HG03108 (cell line): ENCODE measurements around the gene OR4D9.

Experiments used
- ATAC-seq: cut with Tn5 transposase; IDR thresholded peaks from one replicate; pipeline ENCODE4 v1.9.1; 2021; ENCODE audit warnings: moderate library complexity; ENCODE audit not compliant: unreplicated experiment

OR4D9 gene

GRCh38 chr11:59550368-59550841, 39.1 kb downstream of the OR4D9 start:
- peak; percentile 84 for ATAC-seq

GRCh38 chr11:59550842-59551658, 39.7 kb downstream of the OR4D9 start:
- peak; percentile 30 for ATAC-seq

DNA sequence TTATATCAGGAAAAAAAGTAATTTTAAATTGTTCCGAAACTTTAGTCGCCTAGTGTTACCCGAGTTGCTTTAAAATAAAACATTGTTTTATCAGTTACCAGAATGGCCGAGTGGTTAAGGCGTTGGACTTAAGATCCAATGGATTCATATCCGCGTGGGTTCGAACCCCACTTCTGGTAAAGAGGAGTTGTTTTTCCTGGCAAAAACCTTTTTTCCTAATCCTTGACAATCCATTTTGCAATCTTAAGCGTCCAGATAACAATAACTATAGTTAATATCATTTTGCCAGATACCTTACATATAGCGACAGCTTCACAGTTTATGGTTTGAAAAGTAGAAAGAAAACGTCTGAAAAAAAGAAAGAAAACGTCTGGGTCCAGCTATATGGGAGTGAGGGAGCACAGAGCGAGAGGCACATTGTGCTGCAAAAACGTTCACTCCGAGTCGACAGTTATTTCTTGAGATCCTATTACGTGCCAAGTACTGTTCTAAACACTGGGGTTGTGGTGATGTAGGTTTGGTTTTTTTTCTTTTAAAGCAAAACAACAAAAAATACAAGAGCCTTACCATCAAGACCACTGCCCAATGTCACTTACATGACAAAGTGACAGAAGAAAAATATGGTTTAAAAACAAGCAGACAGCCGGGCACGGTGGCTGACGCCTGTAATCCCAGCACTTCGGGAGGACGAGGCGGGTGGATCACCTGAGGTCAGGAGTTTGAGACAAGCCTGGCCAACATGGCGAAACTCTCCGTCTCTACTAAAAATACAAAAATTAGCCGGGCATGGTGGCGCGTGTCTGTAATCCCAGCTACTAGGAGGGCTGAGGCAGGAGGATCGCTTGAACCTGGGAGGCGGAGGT, 40.6 kb downstream of the OR4D9 start:
- ATAC-seq = no peak

GRCh38 chr11:59552844-59553243, 41.5 kb downstream of the OR4D9 start:
- no peak for ATAC-seq

- no peak for ATAC-seq
Measured at GRCh38 chr11:59553323-59553722, 42.0 kb downstream of the OR4D9 start.

DNA sequence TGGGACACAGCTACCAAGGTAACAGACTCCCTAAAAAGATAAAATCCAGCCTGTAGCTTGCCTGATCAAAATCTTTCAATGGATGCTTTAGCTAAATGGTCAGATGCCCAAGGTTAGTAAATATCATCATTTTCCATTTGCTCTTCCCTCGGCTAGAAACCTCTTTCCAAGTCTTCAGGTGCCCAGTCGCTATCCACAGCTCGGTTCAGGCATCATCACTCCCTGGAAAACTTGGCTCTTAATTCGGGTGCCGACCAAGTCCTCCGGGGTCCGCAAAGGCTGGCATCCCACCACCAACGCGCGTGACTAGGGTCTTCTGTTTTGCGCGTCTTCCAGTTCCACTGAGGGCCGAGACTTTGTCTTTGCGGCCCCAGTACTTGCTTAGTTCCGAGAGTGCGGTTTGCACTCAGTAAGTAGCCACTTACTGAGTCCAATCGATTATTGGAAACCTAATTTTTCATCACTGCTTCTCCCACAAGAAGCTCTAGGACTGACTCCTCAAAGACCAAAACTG, 44.3 kb downstream of the OR4D9 start:
- ATAC-seq = no peak

- no peak for ATAC-seq
Measured at GRCh38 chr11:59556115-59556916, 45.0 kb downstream of the OR4D9 start.

DNA sequence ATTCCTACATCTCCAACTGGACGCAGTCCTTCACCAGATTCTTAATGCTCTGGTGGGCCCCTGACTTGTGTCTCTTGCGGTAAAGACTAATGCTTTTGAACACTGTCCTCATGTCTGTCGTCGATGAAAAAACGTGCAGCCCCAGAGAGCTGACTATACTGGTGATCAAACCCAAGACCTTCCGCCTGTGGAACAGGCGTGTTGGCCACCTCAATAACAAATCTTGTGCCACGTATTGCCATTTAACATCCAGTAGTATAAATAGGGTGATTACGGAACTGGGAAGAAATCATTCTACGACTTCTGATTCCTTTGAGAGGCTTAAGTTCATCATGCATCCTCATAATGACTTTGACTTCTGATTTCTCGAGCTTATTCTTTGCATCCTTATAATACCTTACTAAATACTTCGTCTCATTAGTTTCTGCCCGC, 45.6 kb downstream of the OR4D9 start:
- no peak for ATAC-seq

- ATAC-seq = no peak
Measured at GRCh38 chr11:59558270-59558643, 46.9 kb downstream of the OR4D9 start.

DNA sequence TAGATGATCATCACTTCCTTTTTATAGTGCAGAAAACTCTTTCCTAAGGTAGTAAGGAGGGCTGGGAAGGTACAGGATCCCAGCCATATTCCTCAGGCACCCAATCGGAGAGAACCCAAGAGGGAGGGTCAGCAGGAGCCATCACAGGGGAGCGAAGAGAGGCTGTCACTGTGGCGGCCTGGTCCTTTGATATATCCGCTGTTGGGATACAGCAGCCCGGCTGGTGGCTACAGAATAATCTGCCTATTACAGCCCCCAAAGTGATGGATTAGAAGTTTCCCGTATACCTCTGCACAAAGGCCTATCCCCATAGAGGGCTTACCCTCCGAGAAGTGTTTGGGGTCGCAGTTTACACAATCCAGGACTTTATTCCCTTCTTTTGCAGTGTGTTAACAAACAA, 48.5 kb downstream of the OR4D9 start:
- no peak for ATAC-seq

DNA sequence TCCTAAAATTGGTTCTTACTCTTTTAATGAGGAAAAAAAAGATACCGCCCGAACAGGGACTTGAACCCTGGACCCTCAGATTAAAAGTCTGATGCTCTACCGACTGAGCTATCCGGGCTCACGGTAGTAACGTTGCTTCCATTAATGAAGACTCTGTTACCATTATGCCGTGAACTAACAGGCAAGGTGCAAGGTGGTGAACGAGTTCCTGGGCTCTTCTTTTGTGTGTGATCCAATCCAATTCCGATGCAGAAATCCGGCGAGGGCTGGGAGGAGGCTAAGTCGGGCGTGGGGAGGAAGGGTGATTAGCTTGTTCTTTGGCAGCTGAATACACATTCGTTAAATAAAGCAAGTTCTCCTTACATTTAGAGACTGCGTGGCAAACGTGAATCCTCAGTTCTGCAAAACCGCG, 49.0 kb downstream of the OR4D9 start:
- ATAC-seq = no peak

DNA sequence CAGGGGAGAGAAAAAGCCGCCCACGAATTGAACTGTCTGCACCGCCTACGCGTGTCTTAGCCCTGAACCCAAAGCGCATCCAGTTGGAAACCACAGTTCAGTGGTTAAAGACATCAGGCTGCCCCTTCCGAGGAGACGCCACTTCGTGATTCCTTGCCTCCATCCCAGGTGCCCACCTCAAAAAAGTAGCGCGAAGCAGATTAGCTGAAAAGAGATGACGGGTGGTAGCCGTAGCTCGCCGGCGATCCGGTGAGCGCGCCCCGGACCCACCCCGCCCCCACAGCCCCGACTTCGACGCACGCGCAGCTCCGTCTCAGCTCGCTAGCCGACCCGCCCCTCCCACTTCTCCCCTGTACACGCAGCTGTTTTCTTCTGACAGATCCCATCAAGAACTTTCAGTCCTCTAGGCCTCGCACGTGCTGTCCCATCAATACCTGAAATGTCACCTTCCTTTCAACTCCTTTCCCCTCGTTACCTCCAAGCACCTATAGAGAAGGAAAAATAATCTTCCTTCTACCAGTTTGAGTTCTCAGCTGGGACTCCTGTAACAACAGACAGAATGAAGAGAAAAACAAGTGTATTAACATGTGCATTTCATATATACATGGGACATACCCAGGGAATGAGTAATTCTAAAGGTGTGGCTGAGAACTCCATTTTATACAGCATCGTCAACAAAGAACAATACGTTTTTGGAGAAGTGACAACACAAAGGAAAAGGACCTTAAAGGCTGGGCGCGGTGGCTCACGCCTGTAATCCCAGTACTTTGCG, 49.5 kb downstream of the OR4D9 start:
- no peak for ATAC-seq

GRCh38 chr11:59562292-59562691, 51.0 kb downstream of the OR4D9 start:
- ATAC-seq = no peak
